Memory B cell (primary cell): ENCODE data around the gene RSPO4.

Experiments
- ATAC-seq: fragments of 150-1000 bp; cut with Tn5 transposase; 2 replicates; pipeline ENCODE4 v1.10.0; 2021; ENCODE audit warnings: low read depth, mild to moderate bottlenecking, moderate library complexity
- DNase-seq, 2 donors: peaks; one replicate each; pipeline ENCODE4 v3.0.0; 2022; ENCODE audit warnings: low spot score in 2 of 2
- H3K27ac Mint-ChIP-seq: one replicate; pipeline ENCODE4 v1.8.0; 2022; ENCODE audit warnings: mild to moderate bottlenecking, moderate library complexity, mixed read lengths
- H3K27me3 Mint-ChIP-seq: one replicate; pipeline ENCODE4 v1.8.0; 2022; ENCODE audit warnings: mixed read lengths
- H3K36me3 Mint-ChIP-seq: one replicate; pipeline ENCODE4 v1.8.0; 2022; ENCODE audit warnings: mild to moderate bottlenecking, mixed read lengths
- H3K4me1 Mint-ChIP-seq: one replicate; pipeline ENCODE4 v1.8.0; 2022; ENCODE audit warnings: mixed read lengths
- H3K4me3 Mint-ChIP-seq: one replicate; pipeline ENCODE4 v1.8.0; 2022; ENCODE audit warnings: mild to moderate bottlenecking, moderate library complexity, mixed read lengths
- H3K9me3 Mint-ChIP-seq: one replicate; pipeline ENCODE4 v1.8.0; 2022; ENCODE audit warnings: mixed read lengths

RSPO4 gene

GRCh38 chr20:1017677-1018076 is 15.6 kb upstream of the RSPO4 start:
- peaks cover 5% of the 10 kb centered on the region for H3K4me1 Mint-ChIP-seq
- no peak overlapping the region for H3K27ac Mint-ChIP-seq
- no peaks in the 10 kb centered on the region for H3K9me3 Mint-ChIP-seq
- no peaks in the 10 kb centered on the region for H3K36me3 Mint-ChIP-seq
- peaks cover 26% of the 10 kb centered on the region for H3K27me3 Mint-ChIP-seq
- no peak for DNase-seq
- no peak overlapping the region for H3K4me3 Mint-ChIP-seq
- ATAC-seq: no peak

GRCh38 chr20:1015181-1015580 is 13.1 kb upstream of the RSPO4 start:
- Mint-ChIP-seq H3K36me3 (no peaks in the 10 kb centered on the region), H3K27ac (no peak overlapping the region), H3K4me3 (no peak overlapping the region), H3K9me3 (no peaks in the 10 kb centered on the region), H3K27me3 (peaks cover 32% of the 10 kb centered on the region), H3K4me1 (peaks cover 5% of the 10 kb centered on the region)
- no peak for DNase-seq
- no peak for ATAC-seq

- Mint-ChIP-seq H3K27ac (no peak overlapping the region), H3K9me3 (no peaks in the 10 kb centered on the region), H3K4me1 (peaks cover 5% of the 10 kb centered on the region), H3K27me3 (peaks cover 28% of the 10 kb centered on the region), H3K4me3 (no peak overlapping the region), H3K36me3 (no peaks in the 10 kb centered on the region)
- ATAC-seq (no peak), DNase-seq (no peak)
These were observed 12.4 kb upstream of the RSPO4 start for GRCh38 chr20:1014471-1014870.

- H3K4me3 Mint-ChIP-seq: no peak overlapping the region
- no peaks in the 10 kb centered on the region for H3K36me3 Mint-ChIP-seq
- no peak for ATAC-seq
- peaks cover 29% of the 10 kb centered on the region for H3K27me3 Mint-ChIP-seq
- no peak for DNase-seq
- no peak overlapping the region for H3K27ac Mint-ChIP-seq
- peaks cover 5% of the 10 kb centered on the region for H3K4me1 Mint-ChIP-seq
- no peaks in the 10 kb centered on the region for H3K9me3 Mint-ChIP-seq
These were observed 11.6 kb upstream of the RSPO4 start for GRCh38 chr20:1013566-1014340.

GRCh38 chr20:1012359-1013168 is 10.5 kb upstream of the RSPO4 start:
- Mint-ChIP-seq H3K36me3 (no peaks in the 10 kb centered on the region), H3K27ac (no peak overlapping the region), H3K4me1 (peaks cover 5% of the 10 kb centered on the region), H3K27me3 (peaks cover 31% of the 10 kb centered on the region), H3K4me3 (no peak overlapping the region), H3K9me3 (no peaks in the 10 kb centered on the region)
- DNase-seq (no peak), ATAC-seq (no peak)

GRCh38 chr20:1010659-1011058 is 8.5 kb upstream of the RSPO4 start:
- H3K4me1 Mint-ChIP-seq: peaks cover 3% of the 10 kb centered on the region
- no peak overlapping the region for H3K27ac Mint-ChIP-seq
- ATAC-seq (no peak), DNase-seq (no peak)
- peaks cover 26% of the 10 kb centered on the region for H3K27me3 Mint-ChIP-seq
- no peak overlapping the region for H3K4me3 Mint-ChIP-seq
- no peaks in the 10 kb centered on the region for H3K9me3 Mint-ChIP-seq
- H3K36me3 Mint-ChIP-seq: no peaks in the 10 kb centered on the region

- Mint-ChIP-seq H3K4me3 (no peak overlapping the region), H3K27me3 (peaks cover 24% of the 10 kb centered on the region), H3K4me1 (peaks cover 11% of the 10 kb centered on the region), H3K9me3 (no peaks in the 10 kb centered on the region), H3K27ac (no peak overlapping the region), H3K36me3 (peaks cover 3% of the 10 kb centered on the region)
- DNase-seq (no peak), ATAC-seq (peak; percentile 70)
These were observed 3.4 kb upstream of the RSPO4 start for GRCh38 chr20:1005452-1006027.

- Mint-ChIP-seq H3K27me3 (peaks cover 22% of the 10 kb centered on the region), H3K9me3 (no peaks in the 10 kb centered on the region), H3K36me3 (peaks cover 3% of the 10 kb centered on the region), H3K4me1 (peaks cover 11% of the 10 kb centered on the region), H3K4me3 (no peak overlapping the region), H3K27ac (no peak overlapping the region)
- DNase-seq (no peak), ATAC-seq (no peak)
These were observed 2.0 kb upstream of the RSPO4 start for GRCh38 chr20:1003920-1004697.

- Mint-ChIP-seq H3K9me3 (no peaks in the 10 kb centered on the region), H3K27me3 (peaks cover 21% of the 10 kb centered on the region), H3K36me3 (peaks cover 3% of the 10 kb centered on the region), H3K4me1 (peaks cover 11% of the 10 kb centered on the region), H3K4me3 (peak overlapping the region; percentile 47), H3K27ac (no peak overlapping the region)
- DNase-seq: no peak
- ATAC-seq: no peak
These were observed 811 bp upstream of the RSPO4 start for GRCh38 chr20:1002682-1003561.

- Mint-ChIP-seq H3K4me1 (peaks cover 11% of the 10 kb centered on the region), H3K9me3 (no peaks in the 10 kb centered on the region), H3K4me3 (no peak overlapping the region), H3K27me3 (peaks cover 19% of the 10 kb centered on the region), H3K27ac (no peak overlapping the region), H3K36me3 (peaks cover 3% of the 10 kb centered on the region)
- ATAC-seq: no peak
- no peak for DNase-seq
These were observed 995 bp downstream of the RSPO4 start for GRCh38 chr20:1001116-1001515.

- H3K4me3 Mint-ChIP-seq: no peak overlapping the region
These were observed 3.8 kb downstream of the RSPO4 start for GRCh38 chr20:998231-998830.

GRCh38 chr20:997486-997885 is 4.6 kb downstream of the RSPO4 start:
- no peak for DNase-seq
- Mint-ChIP-seq H3K4me1 (peaks cover under 1% of the 10 kb centered on the region), H3K27me3 (peaks cover 6% of the 10 kb centered on the region), H3K4me3 (no peak overlapping the region), H3K27ac (no peak overlapping the region), H3K36me3 (peaks cover under 1% of the 10 kb centered on the region), H3K9me3 (no peaks in the 10 kb centered on the region)
- no peak for ATAC-seq

More at GRCh38 chr20:998231-998830, 3.8 kb downstream of the RSPO4 start:
- Mint-ChIP-seq H3K27ac (no peak overlapping the region), H3K36me3 (peaks cover 3% of the 10 kb centered on the region), H3K27me3 (peaks cover 13% of the 10 kb centered on the region), H3K4me1 (peaks cover 7% of the 10 kb centered on the region), H3K9me3 (no peaks in the 10 kb centered on the region)
- DNase-seq: no peak
- ATAC-seq: no peak

- H3K4me3 Mint-ChIP-seq: no peak overlapping the region
- no peaks in the 10 kb centered on the region for H3K9me3 Mint-ChIP-seq
- peaks cover 8% of the 10 kb centered on the region for H3K27me3 Mint-ChIP-seq
- ATAC-seq: no peak
- H3K27ac Mint-ChIP-seq: no peak overlapping the region
- DNase-seq: no peak
- no peaks in the 10 kb centered on the region for H3K4me1 Mint-ChIP-seq
- H3K36me3 Mint-ChIP-seq: no peaks in the 10 kb centered on the region
These were observed 5.1 kb downstream of the RSPO4 start for GRCh38 chr20:997016-997415.
